ENCODE measurements around the gene KXD1.

Gene KXD1

DNA sequence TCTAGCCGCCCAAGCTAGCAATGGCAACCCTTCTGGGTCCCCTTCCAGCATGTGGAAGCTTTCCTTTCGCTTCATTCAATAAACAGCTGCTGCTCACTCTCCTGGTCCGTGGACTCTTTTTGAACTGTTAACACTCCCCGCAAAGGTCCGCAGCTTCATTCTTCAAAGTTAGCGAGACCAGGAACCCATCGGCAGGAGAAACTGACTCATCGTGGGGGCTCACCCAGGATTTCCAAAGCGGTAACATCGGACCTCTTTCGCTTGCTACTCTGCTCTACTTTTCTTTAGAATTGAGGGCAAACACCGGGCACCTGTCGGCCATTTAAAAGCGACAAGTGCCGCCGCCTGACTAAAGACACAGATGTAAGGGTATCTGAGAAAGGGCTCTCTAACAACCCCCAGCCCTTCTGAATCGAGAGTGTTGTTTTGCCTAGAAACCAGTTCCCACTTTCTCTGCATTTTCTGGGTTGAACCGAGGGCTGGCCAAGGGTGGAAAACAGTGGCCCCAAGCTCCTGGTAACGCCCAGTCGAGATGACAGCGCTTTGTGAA lies 19.8 kb downstream of the KXD1 start:
- TF ChIP-seq, protein P1, sequence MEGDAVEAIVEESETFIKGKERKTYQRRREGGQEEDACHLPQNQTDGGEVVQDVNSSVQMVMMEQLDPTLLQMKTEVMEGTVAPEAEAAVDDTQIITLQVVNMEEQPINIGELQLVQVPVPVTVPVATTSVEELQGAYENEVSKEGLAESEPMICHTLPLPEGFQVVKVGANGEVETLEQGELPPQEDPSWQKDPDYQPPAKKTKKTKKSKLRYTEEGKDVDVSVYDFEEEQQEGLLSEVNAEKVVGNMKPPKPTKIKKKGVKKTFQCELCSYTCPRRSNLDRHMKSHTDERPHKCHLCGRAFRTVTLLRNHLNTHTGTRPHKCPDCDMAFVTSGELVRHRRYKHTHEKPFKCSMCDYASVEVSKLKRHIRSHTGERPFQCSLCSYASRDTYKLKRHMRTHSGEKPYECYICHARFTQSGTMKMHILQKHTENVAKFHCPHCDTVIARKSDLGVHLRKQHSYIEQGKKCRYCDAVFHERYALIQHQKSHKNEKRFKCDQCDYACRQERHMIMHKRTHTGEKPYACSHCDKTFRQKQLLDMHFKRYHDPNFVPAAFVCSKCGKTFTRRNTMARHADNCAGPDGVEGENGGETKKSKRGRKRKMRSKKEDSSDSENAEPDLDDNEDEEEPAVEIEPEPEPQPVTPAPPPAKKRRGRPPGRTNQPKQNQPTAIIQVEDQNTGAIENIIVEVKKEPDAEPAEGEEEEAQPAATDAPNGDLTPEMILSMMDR (IDR thresholded peaks at IDR 0.05; ENCODE audit: control insufficient read depth, extremely low read depth, insufficient read depth): no peak
- H3K4me3 ChIP-seq (ENCODE audit: low read depth, low read length): no peak overlapping the region
- DNase-seq (ENCODE audit: low read depth): no peak

DNA sequence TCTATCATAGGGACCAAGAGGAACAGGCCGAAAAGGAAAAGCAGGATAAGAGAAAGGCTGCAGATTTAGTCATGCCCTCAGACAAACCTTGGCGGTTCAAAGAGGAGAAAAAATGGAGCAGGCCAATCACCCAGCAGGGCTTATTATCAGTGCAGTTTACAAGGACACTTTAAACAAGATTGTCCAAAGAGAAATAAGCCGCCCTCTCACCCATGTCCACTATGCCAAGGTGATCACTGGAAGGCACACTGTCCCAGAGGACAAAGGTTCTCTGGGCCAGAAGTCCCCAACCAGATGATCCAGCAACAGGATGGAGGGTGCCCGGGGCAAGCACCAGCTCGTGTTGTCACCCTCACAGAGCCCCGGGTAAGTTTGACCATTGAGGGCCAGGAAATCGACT lies 22.6 kb downstream of the KXD1 start:
- TF ChIP-seq, protein P1 (IDR thresholded peaks at IDR 0.05; ENCODE audit: control insufficient read depth, extremely low read depth, insufficient read depth): no peak
- no peak overlapping the region for H3K4me3 ChIP-seq (ENCODE audit: low read depth, low read length)
- no peak for DNase-seq (ENCODE audit: low read depth)

DNA sequence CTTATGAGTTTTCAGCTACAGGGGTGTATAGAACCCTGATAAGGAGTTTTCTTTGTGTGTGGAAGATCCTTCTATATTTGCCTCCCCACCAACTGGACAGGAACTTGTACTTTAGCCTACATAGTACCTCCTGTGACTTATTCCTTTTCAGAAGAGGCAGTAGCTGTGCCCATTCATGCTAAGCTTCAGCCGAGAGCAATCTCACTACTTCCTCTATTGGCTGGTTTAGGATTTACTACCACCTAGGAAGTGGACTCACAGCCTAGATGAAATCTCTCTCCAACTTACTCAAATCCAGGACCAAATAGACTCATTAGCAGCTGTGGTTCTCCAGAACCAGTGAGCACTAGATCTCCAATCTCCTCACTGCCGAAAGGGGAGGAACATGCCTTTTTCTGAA lies 28.6 kb downstream of the KXD1 start:
- H3K4me3 ChIP-seq (ENCODE audit: low read depth, low read length): no peak overlapping the region
- DNase-seq (ENCODE audit: low read depth): no peak
- TF ChIP-seq, protein P1 (IDR thresholded peaks at IDR 0.05; ENCODE audit: control insufficient read depth, extremely low read depth, insufficient read depth): no peak

DNA sequence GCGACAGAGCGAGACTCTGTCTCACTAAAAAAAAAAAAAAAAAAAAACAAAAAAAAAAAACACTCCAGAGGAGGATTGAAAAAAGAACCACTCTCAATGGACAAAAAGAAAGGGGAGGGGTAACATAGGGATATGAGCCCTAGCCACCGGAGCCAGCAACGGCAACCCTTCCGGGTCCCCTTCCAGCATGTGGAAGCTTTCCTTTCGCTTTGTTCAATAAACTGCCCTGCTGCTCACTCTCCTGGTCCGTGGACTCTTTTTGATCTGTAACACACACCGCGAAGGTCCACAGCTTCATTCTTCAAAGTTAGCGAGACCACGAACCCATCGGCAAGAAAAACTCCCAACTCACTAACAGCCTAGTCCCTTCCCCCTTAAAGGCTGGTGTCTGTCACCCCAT lies 29.9 kb downstream of the KXD1 start:
- DNase-seq (ENCODE audit: low read depth): no peak
- TF ChIP-seq, protein P1 (IDR thresholded peaks at IDR 0.05; ENCODE audit: control insufficient read depth, extremely low read depth, insufficient read depth): no peak
- no peak overlapping the region for H3K4me3 ChIP-seq (ENCODE audit: low read depth, low read length)

DNA sequence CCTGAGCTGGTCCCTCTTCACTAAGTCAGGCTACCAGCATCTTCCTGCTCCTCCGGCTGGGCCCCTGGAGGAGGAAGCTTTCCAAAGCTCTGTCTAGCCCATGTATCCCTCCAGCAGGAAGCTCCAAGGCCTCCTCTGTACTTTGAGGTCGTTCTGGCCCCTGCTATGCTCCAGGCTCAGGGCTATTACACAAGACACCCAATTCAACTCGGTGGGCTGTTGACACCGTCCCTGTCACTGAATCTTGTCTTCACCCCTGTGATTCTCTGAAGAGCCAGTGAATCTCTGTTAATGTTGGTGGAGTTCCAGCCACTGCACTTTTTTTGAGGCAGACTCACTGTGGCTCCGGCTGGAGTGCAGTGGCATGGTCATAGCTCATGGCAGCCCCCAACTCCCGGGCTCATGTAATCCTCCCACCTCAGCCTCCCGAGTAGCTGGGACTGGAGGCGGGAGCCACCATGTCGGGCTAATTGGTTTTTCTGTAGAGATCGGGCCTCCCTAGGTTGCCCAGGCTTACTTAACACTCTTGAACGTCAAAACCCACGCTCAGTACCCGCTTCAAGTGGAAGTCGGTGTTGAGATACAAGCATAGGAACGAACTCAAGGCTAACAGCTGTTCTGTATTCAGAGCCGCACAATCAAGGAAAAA lies 30.4 kb downstream of the KXD1 start:
- TF ChIP-seq, protein P1 (IDR thresholded peaks at IDR 0.05; ENCODE audit: control insufficient read depth, extremely low read depth, insufficient read depth): no peak
- peak overlapping the region; percentile 84 for H3K4me3 ChIP-seq (ENCODE audit: low read depth, low read length)
- DNase-seq (ENCODE audit: low read depth): no peak

DNA sequence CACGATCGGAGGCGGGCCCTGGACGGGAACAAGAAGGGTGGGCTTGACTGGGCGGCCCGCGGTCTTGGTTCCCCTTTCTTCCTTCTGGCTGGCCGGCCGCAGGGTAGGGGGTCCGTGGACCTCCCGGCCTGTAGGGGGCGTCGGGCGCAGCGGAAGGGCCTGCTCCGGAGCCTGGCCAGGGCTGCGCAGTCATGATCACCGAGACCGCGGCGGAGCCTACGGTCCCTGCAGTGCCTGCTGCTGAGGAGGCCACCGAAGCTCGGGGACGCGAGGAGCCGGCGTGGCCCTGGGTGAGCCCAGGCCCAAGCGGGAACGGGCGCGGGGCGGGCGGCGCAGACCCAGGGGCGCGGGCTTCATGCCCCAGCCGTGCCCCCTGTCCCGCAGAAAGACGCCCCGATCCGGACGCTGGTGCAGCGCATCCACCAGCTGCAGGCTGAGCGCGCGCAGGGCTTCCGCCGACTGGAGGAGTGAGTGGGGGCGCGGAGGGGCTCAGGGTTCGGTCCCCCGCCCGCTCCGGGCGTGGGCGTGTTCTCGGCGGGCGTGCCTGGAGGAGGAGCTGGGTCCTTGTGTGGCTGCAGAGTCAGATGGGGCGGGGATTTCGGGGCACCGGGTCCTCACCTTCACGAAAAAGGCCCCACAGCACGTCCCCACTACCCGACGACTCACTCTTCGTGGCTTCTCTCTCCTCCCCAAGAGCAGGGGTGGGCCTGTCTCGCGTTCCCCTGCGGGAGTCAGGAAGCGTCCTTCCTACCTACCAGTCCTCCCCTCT lies 31.1 kb downstream of the KXD1 start, which contains the start of gene REX1BD:
Gene REX1BD (plus strand): TSS at position 188 of the 769 bp plus-strand sequence. CDS start 4 bp downstream, at position 192.
- H3K4me3 ChIP-seq (ENCODE audit: low read depth, low read length): peak within 1 kb of the TSS; percentile 84
- peak; percentile 25 for DNase-seq (ENCODE audit: low read depth)
- TF ChIP-seq, protein P1 (IDR thresholded peaks at IDR 0.05; ENCODE audit: control insufficient read depth, extremely low read depth, insufficient read depth): peak; percentile 91

All from LNCaP clone FGC (cell line).